ENCODE results near the gene GRID2IP.
A peak's percentile ranks its signal among the peaks of the same experiment; 100 is the strongest.

DNA sequence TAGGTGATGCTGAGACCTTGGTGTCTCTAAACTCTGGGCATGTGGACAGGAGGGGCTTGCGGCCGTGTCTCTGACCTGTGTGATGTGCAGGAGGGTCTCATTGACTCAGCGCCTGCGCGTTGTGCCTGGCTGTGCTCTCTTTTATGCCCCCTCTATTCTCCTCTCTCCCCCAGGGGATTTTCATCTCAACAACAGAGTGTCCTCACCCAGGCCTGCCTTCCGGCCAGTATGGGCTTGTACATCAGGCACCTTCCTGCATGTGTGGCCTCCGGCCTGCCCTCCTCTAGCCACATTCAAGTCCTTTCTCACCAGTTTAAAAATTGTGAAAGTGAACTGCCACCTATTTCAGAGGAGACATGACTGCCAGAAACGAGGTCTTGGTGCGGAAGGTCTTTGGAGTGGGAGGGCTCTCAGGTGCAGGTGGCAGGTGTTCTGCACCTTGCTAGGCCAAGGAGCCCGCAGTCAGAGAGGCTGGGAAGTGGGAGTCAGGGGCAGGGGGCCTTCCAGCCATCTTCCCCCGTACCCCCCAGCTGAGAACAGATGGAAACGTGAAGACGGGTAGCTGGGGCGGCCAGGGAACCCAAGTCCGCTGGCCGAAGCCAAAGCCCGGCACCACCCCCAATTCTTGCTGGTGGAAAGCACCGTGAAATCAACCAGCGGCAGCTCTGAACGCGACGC lies 38.0 kb upstream of the GRID2IP start:
- TF ChIP-seq HDGF (IDR thresholded peaks at IDR 0.05), result peak; percentile 36; the same call in 1 of the 2 replicates
- TF ChIP-seq ZZZ3 (IDR thresholded peaks at IDR 0.05; ENCODE audit: control insufficient read depth, insufficient read length, low read depth), result no peak
- TF ChIP-seq, protein P1, sequence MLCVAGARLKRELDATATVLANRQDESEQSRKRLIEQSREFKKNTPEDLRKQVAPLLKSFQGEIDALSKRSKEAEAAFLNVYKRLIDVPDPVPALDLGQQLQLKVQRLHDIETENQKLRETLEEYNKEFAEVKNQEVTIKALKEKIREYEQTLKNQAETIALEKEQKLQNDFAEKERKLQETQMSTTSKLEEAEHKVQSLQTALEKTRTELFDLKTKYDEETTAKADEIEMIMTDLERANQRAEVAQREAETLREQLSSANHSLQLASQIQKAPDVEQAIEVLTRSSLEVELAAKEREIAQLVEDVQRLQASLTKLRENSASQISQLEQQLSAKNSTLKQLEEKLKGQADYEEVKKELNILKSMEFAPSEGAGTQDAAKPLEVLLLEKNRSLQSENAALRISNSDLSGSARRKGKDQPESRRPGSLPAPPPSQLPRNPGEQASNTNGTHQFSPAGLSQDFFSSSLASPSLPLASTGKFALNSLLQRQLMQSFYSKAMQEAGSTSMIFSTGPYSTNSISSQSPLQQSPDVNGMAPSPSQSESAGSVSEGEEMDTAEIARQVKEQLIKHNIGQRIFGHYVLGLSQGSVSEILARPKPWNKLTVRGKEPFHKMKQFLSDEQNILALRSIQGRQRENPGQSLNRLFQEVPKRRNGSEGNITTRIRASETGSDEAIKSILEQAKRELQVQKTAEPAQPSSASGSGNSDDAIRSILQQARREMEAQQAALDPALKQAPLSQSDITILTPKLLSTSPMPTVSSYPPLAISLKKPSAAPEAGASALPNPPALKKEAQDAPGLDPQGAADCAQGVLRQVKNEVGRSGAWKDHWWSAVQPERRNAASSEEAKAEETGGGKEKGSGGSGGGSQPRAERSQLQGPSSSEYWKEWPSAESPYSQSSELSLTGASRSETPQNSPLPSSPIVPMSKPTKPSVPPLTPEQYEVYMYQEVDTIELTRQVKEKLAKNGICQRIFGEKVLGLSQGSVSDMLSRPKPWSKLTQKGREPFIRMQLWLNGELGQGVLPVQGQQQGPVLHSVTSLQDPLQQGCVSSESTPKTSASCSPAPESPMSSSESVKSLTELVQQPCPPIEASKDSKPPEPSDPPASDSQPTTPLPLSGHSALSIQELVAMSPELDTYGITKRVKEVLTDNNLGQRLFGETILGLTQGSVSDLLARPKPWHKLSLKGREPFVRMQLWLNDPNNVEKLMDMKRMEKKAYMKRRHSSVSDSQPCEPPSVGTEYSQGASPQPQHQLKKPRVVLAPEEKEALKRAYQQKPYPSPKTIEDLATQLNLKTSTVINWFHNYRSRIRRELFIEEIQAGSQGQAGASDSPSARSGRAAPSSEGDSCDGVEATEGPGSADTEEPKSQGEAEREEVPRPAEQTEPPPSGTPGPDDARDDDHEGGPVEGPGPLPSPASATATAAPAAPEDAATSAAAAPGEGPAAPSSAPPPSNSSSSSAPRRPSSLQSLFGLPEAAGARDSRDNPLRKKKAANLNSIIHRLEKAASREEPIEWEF (IDR thresholded peaks at IDR 0.05; ENCODE audit: insufficient replicate concordance, low read depth, low read length), result no peak

Data from GM12878 (cell line).